NT2/D1 (cell line): ENCODE data around the gene AFF3.

Experiments used
- SUZ12 ChIP-seq: IDR thresholded peaks from 2 replicates; pipeline ENCODE4 v1.6.1; 2011; ENCODE audit not compliant: insufficient read length, insufficient read depth; ENCODE audit errors: extremely low read depth
- YY1 ChIP-seq: IDR thresholded peaks from 2 replicates; pipeline ENCODE4 v1.6.1; 2011; ENCODE audit not compliant: insufficient read length, insufficient read depth
- ZNF274 ChIP-seq: IDR thresholded peaks from 2 replicates; pipeline ENCODE4 v1.6.1; 2011; ENCODE audit warnings: mild to moderate bottlenecking, low read depth, low read length

DNA sequence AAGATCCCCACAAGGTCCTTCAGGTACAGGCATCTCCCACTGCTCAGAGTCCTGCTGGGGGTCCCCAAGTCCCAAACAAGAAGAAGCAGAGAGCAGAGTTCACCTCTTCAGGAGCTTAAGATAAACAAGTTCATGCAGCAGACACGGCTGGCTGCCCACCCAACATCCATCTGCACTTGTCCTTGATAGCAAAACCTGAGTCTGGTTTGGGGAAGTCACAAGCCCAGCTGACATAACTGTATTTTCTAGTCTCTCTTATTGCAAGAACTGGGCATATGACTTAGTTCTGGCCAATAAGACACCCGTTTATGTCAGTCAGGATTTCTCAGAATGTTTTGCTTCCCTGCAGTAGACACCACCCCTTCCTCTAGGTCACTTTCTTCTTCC, 31.8 kb downstream of the AFF3 start:
- no peak for TF ChIP-seq YY1
- no peak for TF ChIP-seq SUZ12
- TF ChIP-seq ZNF274 = no peak
